Stimulated activated CD8-positive, alpha-beta memory T cell treated with anti-CD3 and anti-CD28 coated beads, Interleukin-2, amount 100 ng/mL, for 1 hour (primary cell): ENCODE results near the gene GPR68.
"Not testable (repeated sequence)": the region's sequence is repeated elsewhere in the genome, so short reads cannot be mapped to it uniquely, and the experiment has no call there.

Experiments used
- DNase-seq, 2 donors: peaks; one replicate each; pipeline ENCODE4 v3.0.0-alpha.2; 2020; ENCODE audit warnings: low read depth in 2 of 2

Gene GPR68

GRCh38 chr14:91272341-91273272 is 28.1 kb upstream of the GPR68 start:
- no peak for DNase-seq

- DNase-seq = no peak
Observed at GRCh38 chr14:91271639-91272038, 27.1 kb upstream of the GPR68 start.

- DNase-seq = no peak
Observed at GRCh38 chr14:91270619-91271018, 26.1 kb upstream of the GPR68 start.

GRCh38 chr14:91270188-91270587 is 25.7 kb upstream of the GPR68 start:
- DNase-seq = no peak

GRCh38 chr14:91269076-91269991 is 24.8 kb upstream of the GPR68 start:
- DNase-seq = no peak

GRCh38 chr14:91267965-91268437 is 23.5 kb upstream of the GPR68 start:
- DNase-seq = no peak

- DNase-seq = not testable (repeated sequence)
Observed at GRCh38 chr14:91266276-91266675, 21.8 kb upstream of the GPR68 start.

GRCh38 chr14:91265404-91265803 is 20.9 kb upstream of the GPR68 start:
- DNase-seq = no peak

- no peak for DNase-seq
Observed at GRCh38 chr14:91264151-91265150, 19.9 kb upstream of the GPR68 start.

- DNase-seq = no peak
Observed at GRCh38 chr14:91263329-91263728, 18.8 kb upstream of the GPR68 start.

- no peak for DNase-seq
Observed at GRCh38 chr14:91261986-91262549, 17.6 kb upstream of the GPR68 start.

GRCh38 chr14:91261115-91261514 is 16.6 kb upstream of the GPR68 start:
- DNase-seq = no peak

- DNase-seq = no peak
Observed at GRCh38 chr14:91258876-91259275, 14.4 kb upstream of the GPR68 start.

- DNase-seq = no peak
Observed at GRCh38 chr14:91258011-91258618, 13.6 kb upstream of the GPR68 start.

GRCh38 chr14:91257328-91258010 is 13.0 kb upstream of the GPR68 start:
- DNase-seq = no peak

GRCh38 chr14:91256661-91257060 is 12.2 kb upstream of the GPR68 start:
- no peak for DNase-seq

GRCh38 chr14:91255026-91255695 is 10.7 kb upstream of the GPR68 start:
- no peak for DNase-seq

GRCh38 chr14:91254461-91254860 is 10.0 kb upstream of the GPR68 start:
- DNase-seq = no peak

GRCh38 chr14:91253795-91254323 is 9.4 kb upstream of the GPR68 start:
- no peak for DNase-seq
